HUES64 (cell line): ENCODE measurements around the gene RTN4.

Experiments used
- H3K27ac ChIP-seq: 2 replicates; pipeline ENCODE4 v1.7.0; 2013; ENCODE audit warnings: low read depth, low read length, inconsistent platforms
- H3K27me3 ChIP-seq: 2 replicates; pipeline ENCODE4 v1.6.1; 2013; ENCODE audit warnings: mild to moderate bottlenecking, low read length; ENCODE audit not compliant: insufficient read depth
- H3K36me3 ChIP-seq: 2 replicates; pipeline ENCODE4 v1.6.1; 2013; ENCODE audit warnings: mild to moderate bottlenecking, low read length; ENCODE audit not compliant: insufficient read depth
- H3K4me1 ChIP-seq: 2 replicates; pipeline ENCODE4 v1.6.1; 2013; ENCODE audit warnings: mild to moderate bottlenecking, low read length, moderate library complexity; ENCODE audit not compliant: insufficient read depth
- H3K4me3 ChIP-seq: 2 replicates; pipeline ENCODE4 v1.5.1; 2013; ENCODE audit warnings: mild to moderate bottlenecking, low read length, moderate library complexity
- H3K9ac ChIP-seq: 2 replicates; pipeline ENCODE4 v1.6.1; 2013; ENCODE audit warnings: mild to moderate bottlenecking, low read depth, low read length
- H3K9me3 ChIP-seq: 2 replicates; pipeline ENCODE4 v1.6.1; 2013; ENCODE audit warnings: low read depth, low read length; ENCODE audit not compliant: insufficient read depth
- WGBS: fragments of 150-250, 120-280 bp; methylation state at CpG from one replicate; pipeline ENCODE4 v1.1.7; 2013; ENCODE audit warnings: missing lambda C conversion rate; 5-methylcytosine and 5-hydroxymethylcytosine counted together

Gene RTN4

DNA sequence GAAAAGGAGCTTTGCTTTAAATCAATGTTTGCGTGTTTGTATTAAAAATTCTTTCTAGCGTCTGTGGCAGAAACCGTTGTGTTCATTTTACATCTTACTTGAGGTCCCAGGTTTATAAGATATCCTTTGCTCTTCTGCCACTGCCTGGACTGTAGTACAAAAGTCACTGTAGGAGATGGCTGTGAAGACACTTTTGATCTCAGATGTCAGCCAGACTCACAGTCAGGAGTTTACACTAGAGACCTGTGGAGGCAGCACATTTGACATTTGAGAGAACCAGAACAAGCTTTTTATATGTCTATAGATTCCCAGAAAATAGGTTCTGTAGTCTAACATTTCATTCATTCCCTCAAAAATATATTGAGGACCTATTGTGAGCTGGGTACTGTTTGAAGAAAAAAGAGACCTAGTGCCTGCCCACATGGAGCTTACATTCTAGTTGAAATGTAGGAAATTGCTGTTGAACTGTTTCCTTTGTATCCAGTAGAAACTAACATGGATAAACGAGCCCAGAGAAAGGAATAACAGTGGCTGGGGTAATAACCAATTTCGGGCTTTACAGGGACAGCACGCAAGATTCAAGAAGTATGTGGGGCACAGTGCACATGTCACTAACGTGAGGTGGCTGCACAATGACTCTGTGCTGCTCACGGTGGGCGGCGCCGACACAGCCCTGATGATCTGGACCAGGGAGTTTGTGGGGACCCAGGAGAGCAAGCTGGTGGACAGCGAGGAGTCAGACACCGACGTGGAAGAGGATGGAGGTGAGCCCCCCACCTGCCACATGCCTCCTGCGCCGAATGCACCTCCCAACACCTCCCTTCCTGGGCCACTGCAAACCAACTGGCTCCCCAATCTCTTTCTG is 122.3 kb downstream of the RTN4 start:
- Histone ChIP-seq H3K36me3 (no peaks in the 10 kb centered on the region), H3K27ac (no peak overlapping the region)
- 96% methylated on average over 16 of the region's 16 CpGs for WGBS

DNA sequence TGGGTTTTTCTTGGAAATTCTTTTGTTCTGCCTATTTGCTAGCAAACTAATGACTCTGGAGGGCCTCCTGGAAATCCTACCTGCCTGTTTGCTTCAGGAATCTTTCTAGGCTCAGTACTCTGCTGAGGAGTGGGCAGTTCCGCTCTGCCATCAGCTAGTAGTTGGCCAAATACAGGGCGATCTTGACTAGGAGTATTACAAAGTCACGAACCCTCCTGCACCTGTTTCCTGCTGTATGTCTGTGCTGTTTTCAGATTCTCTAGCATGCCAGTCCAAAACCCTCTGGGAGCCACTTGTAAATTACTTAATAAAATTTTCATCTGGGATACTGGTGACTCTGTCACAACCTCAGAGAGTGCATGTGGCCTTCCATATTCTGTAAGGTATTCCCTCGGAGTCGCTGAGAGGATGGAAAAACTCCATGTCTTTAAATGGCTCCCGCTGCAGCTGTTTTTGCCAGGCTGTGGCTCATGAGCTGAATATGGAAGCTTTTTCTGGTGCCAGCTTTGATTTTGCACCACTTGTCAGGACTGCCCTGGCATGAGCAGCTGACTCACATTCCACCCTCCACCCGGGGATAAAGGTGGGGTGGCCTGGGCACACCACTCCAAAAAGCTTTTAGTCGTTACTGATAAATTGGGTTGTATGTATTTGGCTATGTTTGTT is 123.0 kb downstream of the RTN4 start:
- H3K4me1 ChIP-seq: no peaks in the 10 kb centered on the region
- no peak overlapping the region for H3K9ac ChIP-seq
- H3K27ac ChIP-seq: no peak overlapping the region
- no peaks in the 10 kb centered on the region for H3K9me3 ChIP-seq
- no peaks in the 10 kb centered on the region for H3K27me3 ChIP-seq
- H3K4me3 ChIP-seq: no peak overlapping the region
- WGBS: 86% methylated on average over 8 of the region's 8 CpGs
- no peaks in the 10 kb centered on the region for H3K36me3 ChIP-seq

More for the DNA sequence above, 122.3 kb downstream of the RTN4 start:
- Histone ChIP-seq H3K27me3 (no peaks in the 10 kb centered on the region), H3K9ac (no peak overlapping the region), H3K9me3 (no peaks in the 10 kb centered on the region), H3K4me1 (no peaks in the 10 kb centered on the region), H3K4me3 (no peak overlapping the region)

DNA sequence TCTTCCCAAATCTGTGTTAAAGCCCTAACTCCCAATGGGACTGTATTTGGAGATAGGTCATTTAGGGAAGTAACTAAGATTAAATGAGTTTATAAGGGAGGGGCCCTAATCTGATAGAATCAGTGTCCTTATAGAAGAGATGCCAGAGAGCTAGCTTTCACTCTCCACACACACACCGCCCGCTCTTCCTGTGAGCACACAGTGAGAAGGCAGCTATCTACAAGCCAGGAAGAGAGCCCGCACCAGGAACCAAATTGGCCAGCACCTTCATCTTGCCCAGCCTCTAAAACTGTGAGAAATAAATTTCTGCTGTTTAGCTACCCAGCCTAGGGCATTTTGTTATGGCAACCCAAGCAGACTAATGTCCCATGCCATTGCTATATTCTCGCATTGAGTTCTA is 125.2 kb downstream of the RTN4 start:
- 97% methylated on average over 4 of the region's 4 CpGs for WGBS
- H3K4me3 ChIP-seq: no peak overlapping the region
- H3K27me3 ChIP-seq: no peaks in the 10 kb centered on the region
- no peak overlapping the region for H3K27ac ChIP-seq
- no peaks in the 10 kb centered on the region; the same call in 1 of the 2 replicates for H3K9me3 ChIP-seq
- no peak overlapping the region for H3K9ac ChIP-seq
- no peaks in the 10 kb centered on the region for H3K36me3 ChIP-seq
- H3K4me1 ChIP-seq: no peaks in the 10 kb centered on the region

DNA sequence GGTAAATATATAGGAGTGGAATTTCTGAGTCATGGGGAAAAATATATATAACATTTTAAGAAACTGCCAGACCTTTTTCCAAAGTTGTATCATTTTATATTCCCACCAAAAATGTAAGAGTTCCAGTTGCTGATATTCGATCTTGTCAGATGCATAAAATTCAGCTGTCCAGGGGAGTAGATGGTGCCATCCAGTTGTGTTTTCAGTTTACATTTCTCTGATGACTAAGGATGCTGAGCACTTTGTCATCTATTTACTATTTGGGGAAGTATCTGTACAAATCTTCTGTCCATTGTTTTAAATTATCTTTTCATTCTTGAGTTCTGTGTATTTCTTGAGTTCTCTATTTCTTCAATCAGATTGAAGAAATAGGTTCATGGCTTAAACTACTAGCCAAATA is 126.1 kb downstream of the RTN4 start:
- no peaks in the 10 kb centered on the region for H3K27me3 ChIP-seq
- H3K4me1 ChIP-seq: no peaks in the 10 kb centered on the region
- H3K27ac ChIP-seq: no peak overlapping the region
- WGBS: 91% methylated on average over 1 of the region's 1 CpG
- no peaks in the 10 kb centered on the region; the same call in 1 of the 2 replicates for H3K9me3 ChIP-seq
- no peak overlapping the region for H3K4me3 ChIP-seq
- H3K9ac ChIP-seq: no peak overlapping the region
- no peaks in the 10 kb centered on the region for H3K36me3 ChIP-seq
